GM21737 (cell line): ENCODE results near the gene CES5A.
"Not testable (repeated sequence)": the region's sequence is repeated elsewhere in the genome, so short reads cannot be mapped to it uniquely, and the experiment has no call there.

Experiments
- ATAC-seq: cut with Tn5 transposase; IDR thresholded peaks from one replicate; pipeline ENCODE4 v1.9.1; 2021; ENCODE audit warnings: mild to moderate bottlenecking, moderate library complexity; ENCODE audit not compliant: unreplicated experiment

Gene CES5A

GRCh38 chr16:55830658-55831294 lies 44.4 kb downstream of the CES5A start:
- ATAC-seq: no peak

- not testable (repeated sequence) for ATAC-seq
Observed at GRCh38 chr16:55829232-55829631, 45.9 kb downstream of the CES5A start.

- ATAC-seq: no peak
Observed at GRCh38 chr16:55828680-55829079, 46.5 kb downstream of the CES5A start.

- no peak for ATAC-seq
Observed at GRCh38 chr16:55825115-55825728, 50.0 kb downstream of the CES5A start.

- ATAC-seq: no peak
Observed at GRCh38 chr16:55824473-55825000, 50.6 kb downstream of the CES5A start.

- ATAC-seq: no peak
Observed at GRCh38 chr16:55822280-55822810, 52.8 kb downstream of the CES5A start.

GRCh38 chr16:55821210-55821609 lies 54.0 kb downstream of the CES5A start:
- ATAC-seq: no peak

- no peak for ATAC-seq
Observed at GRCh38 chr16:55820615-55821014, 54.6 kb downstream of the CES5A start.

GRCh38 chr16:55817236-55817912 lies 57.8 kb downstream of the CES5A start:
- no peak for ATAC-seq

GRCh38 chr16:55816222-55816621 lies 59.0 kb downstream of the CES5A start:
- ATAC-seq: not testable (repeated sequence)

- no peak for ATAC-seq
Observed at GRCh38 chr16:55815320-55815719, 59.9 kb downstream of the CES5A start.

GRCh38 chr16:55814174-55814573 lies 61.0 kb downstream of the CES5A start:
- not testable (repeated sequence) for ATAC-seq

- ATAC-seq: not testable (repeated sequence)
Observed at GRCh38 chr16:55813730-55814129, 61.4 kb downstream of the CES5A start.

GRCh38 chr16:55812951-55813350 lies 62.2 kb downstream of the CES5A start:
- ATAC-seq: no peak

GRCh38 chr16:55811811-55812210 lies 63.4 kb downstream of the CES5A start:
- no peak for ATAC-seq

- ATAC-seq: no peak
Observed at GRCh38 chr16:55810451-55810961, 64.7 kb downstream of the CES5A start.

- ATAC-seq: no peak
Observed at GRCh38 chr16:55809851-55810250, 65.3 kb downstream of the CES5A start.

- no peak for ATAC-seq
Observed at GRCh38 chr16:55809386-55809785, 65.8 kb downstream of the CES5A start.

GRCh38 chr16:55808286-55808685 lies 66.9 kb downstream of the CES5A start:
- not testable (repeated sequence) for ATAC-seq

- not testable (repeated sequence) for ATAC-seq
Observed at GRCh38 chr16:55805104-55805503, 70.1 kb downstream of the CES5A start.

GRCh38 chr16:55803681-55804080 lies 71.5 kb downstream of the CES5A start:
- not testable (repeated sequence) for ATAC-seq
